ENCODE results near the gene ZNHIT3. TPM values are rescaled to one million over a fixed set of nuclear protein-coding genes. Genes with fewer than 3 reads are reported as not detected.

ZNHIT3 gene
- total and polyA plus RNA-seq, 2 of the 13 experiments (the other 11 are each of a cell fraction or from before 2014, with no cell fraction given): 66.6 to 77.4 TPM

GRCh38 chr17:36533935-36534839, 47.7 kb downstream of the ZNHIT3 start (continued):
- 0 out of 2 replicates have a peak, but pooled peaks have one; percentile 32 for TF ChIP-seq ZNF510 (CRISPR knock-in tag; IDR thresholded peaks at IDR 0.05; ENCODE audit: low read depth)
- TF ChIP-seq E2F5 (CRISPR knock-in tag; conservative IDR thresholded peaks at IDR 0.05): 0 out of 2 replicates have a peak, but pooled peaks have one; percentile 29
- TF ChIP-seq ZNF503 (CRISPR knock-in tag; IDR thresholded peaks at IDR 0.05): no peak
- no peak for TF ChIP-seq GATAD1 (CRISPR knock-in tag; IDR thresholded peaks at IDR 0.05)
- peak; percentile 25 for TF ChIP-seq HOXA3 (CRISPR knock-in tag; IDR thresholded peaks at IDR 0.05)
- 0 out of 2 replicates have a peak, but pooled peaks have one; percentile 28 for TF ChIP-seq RNF219 (CRISPR knock-in tag; IDR thresholded peaks at IDR 0.05)
- TF ChIP-seq FOXO1 (CRISPR knock-in tag; IDR thresholded peaks at IDR 0.05): peak; percentile 53; the same call in 1 of the 2 replicates
- no peak for TF ChIP-seq FOXK2 (IDR thresholded peaks at IDR 0.05)
- TF ChIP-seq POLR2A (IDR thresholded peaks at IDR 0.05; ENCODE audit: insufficient read depth in 1 of 2, low read depth in 2 of 2, low read length in 2 of 2): peak in 1 of 2 experiments; percentile 14; a peak in 2 of 4 replicates
- 0 out of 2 replicates have a peak, but pooled peaks have one; percentile 6 for TF ChIP-seq ZNF350 (CRISPR knock-in tag; IDR thresholded peaks at IDR 0.05; ENCODE audit: borderline replicate concordance, low read depth)
- TF ChIP-seq NR2F2 (IDR thresholded peaks at IDR 0.05; ENCODE audit: borderline replicate concordance, low read depth): 0 out of 2 replicates have a peak, but pooled peaks have one; percentile 35
- TF ChIP-seq HOXA9 (CRISPR knock-in tag; IDR thresholded peaks at IDR 0.05; ENCODE audit: borderline replicate concordance): 0 out of 2 replicates have a peak, but pooled peaks have one; percentile 26
- TF ChIP-seq ZBTB46 (CRISPR knock-in tag; IDR thresholded peaks at IDR 0.05; ENCODE audit: borderline replicate concordance): 0 out of 2 replicates have a peak, but pooled peaks have one; percentile 12
- 0 out of 2 replicates have a peak, but pooled peaks have one; percentile 46 for TF ChIP-seq ETV6 (CRISPR knock-in tag; conservative IDR thresholded peaks at IDR 0.05)
- no peak for TF ChIP-seq ZNF546 (CRISPR knock-in tag; conservative IDR thresholded peaks at IDR 0.05)
- peak; percentile 89 for TF ChIP-seq ZEB1 (IDR thresholded peaks at IDR 0.05; ENCODE audit: insufficient replicate concordance, low read depth)
- TF ChIP-seq ZNF75D (CRISPR knock-in tag; IDR thresholded peaks at IDR 0.05; ENCODE audit: borderline replicate concordance): no peak; the same call in 1 of the 2 replicates
- TF ChIP-seq ZBTB1 (CRISPR knock-in tag; IDR thresholded peaks at IDR 0.05; ENCODE audit: borderline replicate concordance): no peak
- TF ChIP-seq FOXC1 (CRISPR knock-in tag; IDR thresholded peaks at IDR 0.05; ENCODE audit: borderline replicate concordance): peak; percentile 32
- TF ChIP-seq PRMT3 (CRISPR knock-in tag; IDR thresholded peaks at IDR 0.05; ENCODE audit: borderline replicate concordance, low read depth): peak; percentile 74; the same call in 1 of the 2 replicates
